ENCODE results near the gene ARG2.
"Not testable (repeated sequence)": the region's sequence is repeated elsewhere in the genome, so short reads cannot be mapped to it uniquely, and the experiment has no call there.

The ARG2 gene

DNA sequence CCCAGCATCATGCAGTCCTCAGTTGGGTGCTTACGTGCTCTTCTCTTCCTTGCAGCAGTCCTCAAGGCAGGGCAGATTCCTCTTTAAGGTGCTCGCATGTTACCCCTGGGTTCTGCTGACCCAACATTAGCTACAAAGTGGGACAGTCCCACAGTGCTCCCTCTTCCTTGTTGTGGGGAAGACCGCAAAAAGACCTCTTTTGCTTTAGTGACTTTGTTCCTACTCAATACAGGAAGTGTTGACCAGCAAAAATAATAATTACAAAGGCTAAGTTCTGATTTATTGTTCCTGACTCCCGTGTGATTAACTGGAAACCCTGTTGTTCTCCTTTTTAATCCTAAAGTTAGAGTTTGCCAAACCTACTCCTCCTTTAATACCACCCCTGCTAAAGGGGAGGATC lies 33.4 kb upstream of the ARG2 start:
- DNase-seq: peak; percentile 13 to 47

DNA sequence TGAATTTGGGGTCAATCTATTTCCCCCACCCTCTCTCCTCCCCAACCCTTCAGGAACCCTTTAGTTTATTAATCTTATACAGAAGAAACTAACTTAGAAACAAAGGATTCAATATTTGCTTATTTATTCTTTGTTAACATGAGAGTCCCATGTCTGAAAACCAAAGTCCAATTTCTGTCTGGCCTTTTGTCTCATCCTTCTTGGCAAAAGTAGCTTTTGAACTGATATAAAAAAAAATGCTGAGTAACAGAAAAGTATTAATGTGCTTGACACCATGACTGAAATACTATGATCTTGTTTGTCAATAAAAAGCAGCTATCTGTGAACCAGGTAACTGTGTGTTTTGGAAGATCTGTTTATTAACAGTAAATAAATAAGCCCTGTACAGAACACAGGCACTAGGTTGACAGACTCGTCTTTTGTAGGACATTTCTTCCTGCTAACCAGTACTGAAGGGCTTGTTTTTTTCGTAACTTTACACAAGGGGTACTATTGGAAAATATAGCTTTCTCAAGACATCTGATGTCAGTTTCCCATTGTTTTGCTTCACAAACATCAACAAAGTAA lies 30.4 kb upstream of the ARG2 start:
- DNase-seq: no peak

DNA sequence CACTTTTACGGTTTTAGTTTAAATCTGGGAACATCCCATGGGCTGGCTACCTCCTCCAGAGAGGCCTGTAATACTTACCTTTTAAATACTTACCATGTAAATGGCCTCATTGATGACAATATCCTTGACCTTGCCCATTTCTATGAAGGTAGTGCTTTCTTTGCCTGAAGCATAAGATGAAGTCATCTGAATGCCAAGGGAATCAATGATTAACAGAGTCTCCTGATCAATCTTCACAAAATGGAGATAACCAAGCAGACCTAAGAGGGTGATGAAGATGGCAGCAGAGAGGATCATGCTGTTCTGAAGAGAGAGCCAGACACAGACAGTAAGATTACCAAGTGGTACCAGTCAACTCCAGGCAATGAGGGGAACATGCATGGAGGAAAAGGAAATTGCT lies 26.1 kb upstream of the ARG2 start:
- not testable (repeated sequence) for DNase-seq

DNA sequence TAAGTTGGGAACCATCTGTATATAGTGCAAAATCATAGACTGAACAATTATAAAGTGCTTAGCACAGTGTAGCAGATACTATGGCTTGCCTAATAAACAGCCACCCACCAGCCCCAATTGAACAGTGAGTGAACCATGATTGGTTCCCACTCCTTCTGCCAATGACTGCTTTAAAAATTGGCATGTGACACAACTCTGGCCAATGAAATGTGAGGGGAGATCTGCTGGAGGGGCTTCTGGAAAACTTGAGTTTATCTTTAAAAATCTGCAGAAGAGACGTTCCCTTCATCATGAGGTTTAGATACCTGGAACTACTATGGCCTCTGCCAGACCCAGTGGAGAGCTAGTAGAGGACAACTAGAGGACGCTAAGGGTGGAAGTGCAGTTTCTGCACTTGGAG lies 24.3 kb upstream of the ARG2 start:
- no peak for DNase-seq

DNA sequence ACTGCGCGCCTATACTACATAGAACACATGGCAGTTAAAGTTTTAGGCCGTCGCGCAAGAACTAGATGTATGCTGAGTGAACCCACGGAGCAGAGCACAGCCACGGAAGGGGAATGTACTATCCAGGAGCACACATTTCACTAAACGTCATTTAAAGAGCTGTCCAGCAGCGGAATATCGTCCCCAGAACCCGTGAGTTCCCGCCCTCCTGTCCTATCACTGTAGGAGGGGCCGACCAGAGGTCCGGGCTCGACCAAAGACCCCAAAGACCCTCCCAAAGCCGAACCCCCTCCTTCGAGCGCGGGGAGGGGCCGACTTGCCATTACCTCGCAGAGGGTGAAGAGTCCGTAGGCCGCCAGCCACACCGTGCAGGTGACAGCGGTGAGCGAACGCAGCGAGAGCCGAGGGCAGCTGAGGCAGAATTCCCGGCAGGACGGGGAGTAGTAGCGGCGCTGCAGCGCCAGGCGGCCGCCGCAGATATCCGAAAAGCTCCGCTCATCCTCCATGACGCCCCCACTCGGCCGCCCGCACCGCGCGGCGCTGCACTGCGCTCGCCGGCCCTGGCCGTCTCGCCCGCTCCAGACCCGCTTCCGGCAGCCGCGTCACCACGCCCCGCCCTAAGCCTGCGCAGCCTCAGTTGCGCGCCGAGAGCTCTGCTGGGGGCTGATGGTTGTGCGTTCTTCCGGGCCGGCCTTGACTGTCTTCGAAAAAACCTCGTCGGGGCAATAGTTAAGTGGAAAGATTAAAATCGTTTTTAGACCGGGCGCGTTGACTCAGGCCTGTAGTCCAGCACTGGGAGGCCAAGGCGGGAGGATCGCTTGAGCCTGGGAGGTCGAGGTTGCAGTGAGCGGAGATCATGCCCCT lies 19.8 kb upstream of the ARG2 start, which contains the start of gene PIGH:
PIGH (minus strand) TSS at position 571 of the 864 bp plus-strand sequence; CDS start at position 506, 65 bp downstream.
- DNase-seq: peak; percentile 89

DNA sequence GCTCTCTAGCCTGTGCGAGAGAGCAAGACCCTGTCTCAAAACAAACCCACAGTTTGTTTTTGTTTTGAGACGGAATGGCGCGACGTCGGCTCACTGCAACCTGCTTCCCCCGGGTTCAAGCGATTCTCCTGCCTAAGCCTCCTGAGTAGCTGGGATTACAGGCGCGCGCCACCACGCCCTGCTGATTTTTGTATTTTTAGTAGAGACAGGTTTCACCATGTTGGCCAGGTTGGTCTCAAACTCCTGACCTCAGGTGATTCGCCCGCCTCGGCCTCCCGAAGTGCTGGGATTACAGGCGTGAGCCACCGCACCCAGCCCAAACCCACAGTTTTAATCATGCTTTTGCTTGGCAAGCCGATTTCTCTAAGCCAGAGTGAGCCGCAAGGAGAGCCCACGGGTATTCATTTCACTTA lies 19.2 kb upstream of the ARG2 start:
- not testable (repeated sequence) for DNase-seq

DNA sequence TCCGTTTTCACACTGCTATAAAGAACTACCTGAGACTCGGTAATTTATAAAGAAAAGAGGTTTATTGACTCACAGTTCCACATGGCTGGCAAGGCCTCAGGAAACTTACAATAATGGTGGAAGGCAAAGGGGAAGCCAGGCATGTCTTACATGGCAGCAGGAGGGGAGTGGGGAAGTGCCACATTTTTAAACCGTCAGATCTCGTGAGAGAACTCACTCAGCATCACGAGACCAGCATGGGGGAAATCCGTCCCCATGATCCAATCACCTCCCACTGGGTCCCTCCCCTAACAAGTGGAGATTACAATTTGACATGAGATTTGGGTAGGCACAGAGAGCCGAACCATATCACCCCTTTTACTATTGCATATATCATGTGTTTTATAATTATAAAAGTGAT lies 17.6 kb upstream of the ARG2 start:
- DNase-seq: peak in 1 of 2 donors; percentile 40

DNA sequence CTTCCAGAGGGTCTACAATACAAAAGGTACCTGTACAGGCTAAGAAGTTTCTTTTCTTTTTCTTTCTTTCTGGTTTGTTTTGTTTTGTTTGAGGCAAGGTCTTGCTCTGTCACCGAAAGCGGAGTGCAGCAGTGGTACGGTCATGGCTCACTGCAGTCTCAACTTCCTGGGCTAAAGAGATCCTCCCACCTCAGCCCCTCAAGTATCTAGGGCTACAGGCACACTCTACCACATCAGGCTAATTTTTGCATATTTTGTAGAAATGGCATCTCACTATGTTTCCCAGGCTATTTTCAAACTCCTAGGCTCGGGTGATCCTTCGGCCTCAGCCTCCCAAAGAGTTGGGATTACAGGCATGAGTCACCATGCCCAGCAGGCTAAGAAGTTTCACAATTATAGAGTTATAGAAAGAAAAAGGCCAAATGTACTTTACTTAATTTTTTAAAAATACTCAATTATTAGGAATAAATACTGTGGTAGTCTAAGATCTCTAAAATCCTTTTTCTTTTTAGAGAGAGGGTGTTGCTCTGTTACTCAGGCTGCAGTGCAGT lies 16.6 kb upstream of the ARG2 start:
- DNase-seq: no peak

DNA sequence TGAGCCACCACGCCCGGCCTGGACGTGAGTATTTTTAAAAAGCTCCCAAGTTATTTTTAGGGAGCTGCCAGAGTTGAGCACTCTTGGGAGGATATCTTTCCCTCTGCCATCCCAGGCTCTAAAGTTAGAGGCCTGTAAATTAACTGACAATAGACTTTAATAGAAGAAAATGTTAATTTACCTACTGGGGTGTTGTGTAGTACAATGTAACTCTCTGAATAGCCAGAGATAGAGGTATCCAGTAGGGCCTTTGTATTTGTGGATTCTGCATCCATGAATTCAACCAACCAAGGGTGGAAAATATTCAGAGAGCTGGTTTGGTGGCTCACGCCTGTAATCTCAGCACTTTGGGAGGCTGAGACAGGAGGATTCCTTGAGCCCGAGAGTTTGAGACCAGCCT lies 12.1 kb upstream of the ARG2 start:
- no peak for DNase-seq

DNA sequence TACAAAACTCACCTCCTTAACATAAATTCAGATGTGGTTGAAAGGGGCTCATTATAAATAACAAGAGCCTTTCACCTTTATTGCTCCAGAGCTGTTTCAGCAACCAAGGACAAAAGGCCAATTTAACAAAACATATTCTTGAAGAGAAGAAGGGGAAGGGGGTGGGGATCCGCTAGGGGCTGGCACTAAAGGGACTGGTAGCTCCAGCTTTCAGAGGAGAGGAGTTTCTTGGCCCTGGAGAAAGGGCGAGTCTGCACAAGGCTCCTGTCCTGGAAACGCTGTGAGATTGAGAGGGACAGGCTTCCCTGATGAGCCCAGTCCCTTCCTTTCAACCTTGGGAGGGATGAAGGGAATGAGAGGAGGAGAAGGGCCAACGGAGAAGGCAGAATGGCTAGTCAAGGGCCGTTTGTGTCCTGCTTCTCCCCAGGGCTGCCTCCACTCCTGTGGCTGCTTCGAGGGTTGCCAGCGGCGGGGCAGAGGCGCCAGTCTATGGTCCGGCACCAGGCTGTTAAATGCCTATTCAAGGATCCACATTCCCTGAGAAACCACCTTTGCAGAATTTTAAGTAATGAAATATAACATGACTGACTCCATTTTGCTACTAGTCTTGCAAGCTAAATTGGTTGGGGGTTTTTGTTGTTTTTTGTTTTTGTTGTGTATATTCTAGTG lies 9.9 kb upstream of the ARG2 start:
- no peak for DNase-seq

DNA sequence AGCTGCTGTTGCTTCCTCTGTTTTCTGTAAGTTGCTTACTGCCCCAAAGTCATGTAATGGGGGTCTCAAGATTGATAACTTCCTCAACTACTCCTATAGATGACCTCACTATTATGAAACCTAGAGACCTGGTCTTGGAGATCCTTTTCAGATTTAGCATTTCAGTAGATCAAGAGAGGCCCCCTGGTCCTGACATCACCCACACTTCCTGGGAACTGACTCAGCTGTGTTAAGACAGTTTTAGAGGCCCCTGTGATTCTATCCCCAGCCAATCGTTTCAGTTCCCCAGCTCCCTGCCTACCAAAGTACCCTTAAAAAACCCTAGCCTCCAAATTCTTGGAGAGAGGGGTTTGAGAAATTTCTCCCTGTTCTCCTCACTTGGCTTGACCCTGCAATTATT lies 9.2 kb upstream of the ARG2 start:
- DNase-seq: no peak

DNA sequence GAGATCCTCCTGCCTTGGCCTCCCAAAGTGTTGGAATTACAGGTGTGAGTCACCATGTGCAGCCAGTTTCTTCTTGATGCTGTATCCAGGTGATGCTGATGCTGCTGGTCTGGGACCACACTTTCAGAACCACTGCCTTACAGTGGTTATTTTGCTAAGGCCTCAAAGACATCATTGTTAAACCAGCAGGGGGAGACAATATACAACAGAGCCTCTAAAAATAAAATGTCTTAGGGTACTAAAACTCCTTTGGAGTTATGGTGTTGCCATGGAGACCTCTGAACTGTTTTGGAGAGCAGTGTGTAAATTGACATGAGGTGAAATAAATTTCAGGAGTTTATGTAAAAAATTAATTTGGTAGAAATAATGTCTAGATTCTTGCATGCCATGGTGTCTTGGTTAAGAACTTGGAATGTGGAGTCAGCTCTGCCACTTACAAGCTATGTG lies 1.1 kb upstream of the ARG2 start:
- peak; percentile 52 to 75 for DNase-seq

DNA sequence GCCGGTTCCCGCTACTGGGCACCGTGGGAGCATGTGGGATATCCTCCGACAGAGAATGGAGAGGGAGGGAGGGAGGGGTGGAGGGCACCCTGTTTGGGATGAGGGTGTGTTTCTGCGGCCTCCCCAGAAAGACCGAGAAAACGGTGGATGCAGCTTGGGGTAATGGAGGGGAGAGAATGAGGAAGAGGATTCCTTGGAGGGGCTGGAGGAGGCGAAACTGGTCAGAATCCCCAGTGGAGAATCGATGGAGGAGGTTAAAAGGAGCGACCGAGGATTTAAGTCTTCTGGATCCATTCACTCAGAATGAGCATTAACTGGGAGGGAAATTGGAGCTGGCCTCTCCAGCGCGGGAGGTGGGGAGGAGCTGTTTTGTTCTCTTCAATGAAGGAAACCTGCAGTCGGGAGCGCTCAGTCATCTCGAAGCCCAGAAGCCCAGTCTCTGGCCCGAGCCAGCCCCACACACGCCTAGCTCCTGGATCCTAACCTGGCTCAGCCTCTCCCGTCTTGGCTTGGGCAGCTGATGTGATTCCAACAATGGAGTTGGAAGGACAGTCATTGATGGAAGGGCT lies 581 bp downstream of the ARG2 start:
- no peak for DNase-seq

DNA sequence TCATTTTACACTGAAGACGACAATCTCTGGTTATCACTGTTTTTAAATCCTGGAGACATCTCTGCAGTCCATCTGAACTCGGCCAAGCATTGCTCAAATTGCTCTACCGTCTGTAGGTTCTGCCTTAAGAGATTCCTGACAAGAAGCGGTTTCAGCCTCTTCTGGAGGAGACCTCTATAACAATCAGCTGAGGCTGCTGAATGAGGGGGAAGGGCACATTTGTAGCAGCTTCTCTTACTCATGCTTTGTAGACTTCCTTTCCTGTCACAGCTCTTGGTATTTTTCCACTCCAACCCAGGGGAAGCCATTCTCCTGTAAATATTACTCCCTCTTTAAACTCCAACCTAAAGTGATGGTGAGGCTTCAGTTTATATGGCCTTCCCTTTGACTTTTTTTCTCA lies 3.0 kb downstream of the ARG2 start:
- DNase-seq: peak; percentile 49 to 66

DNA sequence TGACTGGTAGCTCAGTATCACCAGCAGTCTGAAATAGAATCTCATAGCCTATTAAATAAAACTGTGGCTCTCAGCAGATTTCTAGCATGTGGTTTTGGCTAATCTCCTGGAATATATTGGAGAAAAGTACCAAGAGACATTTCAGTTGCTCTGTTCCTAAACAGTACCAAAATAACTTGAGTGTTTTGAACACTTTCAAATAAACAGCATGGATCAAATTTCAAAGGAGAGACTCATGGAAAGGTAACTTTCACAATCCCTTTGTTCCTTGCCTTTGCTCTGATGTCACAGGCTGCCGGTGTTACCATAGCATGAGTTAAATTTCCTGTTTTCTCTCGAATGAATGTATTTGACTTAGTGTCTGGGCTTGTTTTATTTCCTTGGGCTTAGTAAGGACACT lies 3.4 kb downstream of the ARG2 start:
- DNase-seq: peak in 1 of 2 donors; percentile 11

DNA sequence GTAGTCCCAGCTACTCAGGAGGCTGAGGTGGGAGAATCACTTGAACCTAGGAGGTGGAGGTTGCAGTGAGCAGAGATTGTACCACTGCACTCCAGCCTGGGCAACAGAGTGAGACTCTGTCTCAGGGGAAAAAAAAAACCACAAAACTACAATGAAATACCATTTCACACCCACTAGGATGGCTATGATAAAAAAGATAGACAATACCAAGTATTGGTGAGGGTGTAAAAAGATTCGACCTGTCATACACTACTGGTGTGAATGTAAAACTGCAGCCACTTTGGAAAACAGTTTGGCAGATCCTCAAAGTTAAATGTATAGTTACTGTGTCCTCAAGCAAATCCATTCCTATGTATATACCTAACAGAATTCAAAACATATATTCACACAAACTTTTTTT lies 6.4 kb downstream of the ARG2 start:
- not testable (repeated sequence) for DNase-seq

DNA sequence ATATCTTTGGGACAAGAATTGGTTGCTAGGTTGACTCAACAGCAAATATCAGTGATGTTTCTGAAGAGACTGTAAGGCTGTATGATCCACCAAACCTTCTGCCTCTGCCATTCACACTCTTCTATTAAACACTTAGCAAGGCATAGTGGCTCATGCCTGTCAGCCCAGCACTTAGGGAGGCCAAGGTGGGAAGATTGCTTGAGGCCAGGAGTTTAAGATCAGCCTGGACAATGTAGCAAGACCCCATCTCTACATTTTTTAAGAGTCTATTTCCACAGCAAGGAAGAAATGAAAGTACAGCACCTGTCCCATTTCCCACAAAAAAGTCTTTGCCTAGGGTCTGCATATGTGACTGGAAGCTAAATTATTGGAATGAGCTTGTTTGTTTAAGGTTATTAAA lies 7.8 kb downstream of the ARG2 start:
- DNase-seq: no peak

DNA sequence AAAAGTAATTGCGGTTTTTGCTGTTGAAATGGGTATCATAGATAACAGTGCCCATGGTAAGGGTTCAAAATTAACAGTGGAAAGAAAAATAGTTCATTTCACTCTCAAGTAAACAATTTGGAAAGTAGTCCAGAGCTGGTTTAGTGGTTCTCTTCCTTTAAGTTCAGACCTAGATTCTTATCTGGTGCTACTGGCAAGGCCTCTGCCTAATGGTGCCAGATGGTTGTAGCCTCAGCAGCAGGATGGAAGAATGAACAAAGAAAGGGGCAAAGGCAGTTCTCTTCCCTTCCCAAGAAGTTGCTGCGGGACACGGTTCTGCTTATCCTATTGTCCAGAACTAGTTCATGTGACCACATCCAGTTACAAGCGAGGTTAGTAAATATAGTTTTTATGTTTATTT lies 10.5 kb downstream of the ARG2 start:
- no peak for DNase-seq

DNA sequence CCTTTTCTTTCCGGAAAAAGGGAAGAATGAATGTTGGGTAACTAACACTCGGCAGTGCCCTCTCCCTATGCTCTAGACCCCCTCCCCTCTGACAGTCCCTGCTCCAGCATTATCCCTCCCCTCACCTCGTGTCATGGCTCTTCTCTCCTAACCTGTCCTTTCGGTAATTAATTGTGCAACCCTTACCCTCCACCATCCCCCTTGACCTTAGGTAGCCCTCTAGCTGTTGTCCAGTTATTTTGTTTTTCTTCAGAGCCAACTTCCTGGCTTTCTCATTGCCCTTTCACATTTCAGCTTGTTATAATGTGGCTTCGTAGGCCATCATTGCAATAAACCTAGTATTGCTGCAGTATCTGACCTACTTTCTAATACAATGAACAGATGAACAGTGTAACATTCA lies 11.2 kb downstream of the ARG2 start:
- no peak for DNase-seq

DNA sequence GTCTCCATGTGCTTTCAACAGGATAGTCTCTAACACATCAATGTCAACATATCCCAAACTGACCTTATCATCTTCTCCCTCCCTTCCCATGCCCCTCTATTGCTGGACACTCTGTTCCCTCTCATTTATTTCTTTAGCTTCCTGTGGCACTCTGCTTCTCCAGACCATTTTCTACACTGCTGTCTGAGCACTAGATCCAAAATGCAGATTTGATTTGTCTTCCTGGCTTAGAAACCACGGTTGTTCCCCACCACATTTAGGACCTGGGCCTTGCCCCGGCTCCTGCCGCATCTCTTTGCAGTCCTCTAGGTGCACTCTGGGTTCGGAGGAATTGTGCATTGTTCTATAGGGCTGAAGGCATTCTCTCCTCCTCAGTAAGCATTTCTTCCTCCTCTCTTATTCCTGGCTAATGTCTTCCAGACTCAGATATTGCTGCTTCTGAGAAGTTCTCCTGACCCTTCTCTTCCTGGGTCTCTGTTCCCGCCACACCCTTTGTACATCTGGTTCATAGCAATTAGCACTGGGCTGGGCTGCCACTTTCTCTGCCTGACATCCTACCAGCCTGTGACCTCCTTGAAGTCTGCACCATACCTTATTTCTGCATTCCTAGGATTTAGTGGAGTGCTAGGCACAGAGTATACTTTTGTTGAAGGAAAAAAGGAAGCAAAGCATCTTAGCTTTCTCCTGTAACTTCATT lies 13.9 kb downstream of the ARG2 start:
- DNase-seq: no peak

DNA sequence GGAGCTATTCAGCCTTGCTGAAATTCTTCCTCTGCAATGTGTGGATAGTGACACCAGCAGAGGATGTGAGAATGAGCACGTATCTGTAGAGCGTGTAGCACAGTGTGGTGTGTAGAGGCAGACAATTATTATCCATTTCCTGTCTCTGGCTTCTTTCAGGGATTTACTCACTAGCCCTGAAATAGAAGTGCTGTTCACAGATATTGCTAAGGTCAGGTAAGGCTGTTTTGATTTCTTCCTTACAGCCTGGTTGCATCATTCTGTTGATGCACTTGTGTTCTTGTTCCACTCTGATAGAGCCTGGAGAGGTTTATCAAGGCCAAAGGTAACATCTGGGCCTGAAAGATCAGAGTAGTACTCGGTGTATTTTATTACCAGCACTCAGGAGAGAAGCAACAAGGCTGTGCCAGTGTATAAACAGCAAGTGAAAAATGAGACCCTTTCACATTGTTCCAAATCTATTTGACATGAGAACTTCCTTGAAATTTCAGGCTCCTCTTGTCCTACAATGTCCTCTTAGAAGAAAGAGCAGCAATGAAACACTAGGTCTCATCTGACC lies 16.7 kb downstream of the ARG2 start:
- no peak for DNase-seq

DNA sequence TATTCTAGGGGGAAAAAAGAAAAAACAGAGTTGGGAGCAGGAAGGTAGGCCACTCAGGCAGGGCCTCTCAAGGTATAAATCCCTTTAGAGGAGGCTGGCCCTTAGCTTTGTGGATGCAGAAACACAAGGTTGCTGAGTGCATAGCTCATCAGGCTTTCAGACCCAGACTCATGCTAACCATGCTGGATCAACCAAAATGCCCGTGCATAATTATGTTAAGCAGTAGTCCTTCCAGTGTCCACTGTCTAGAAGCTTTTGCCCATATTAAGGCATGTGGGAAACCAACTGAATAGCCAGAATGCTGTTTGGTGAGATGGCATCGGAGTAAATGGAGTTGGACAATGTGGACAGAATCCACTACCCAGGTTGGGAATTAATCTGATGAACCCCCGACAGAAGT lies 18.9 kb downstream of the ARG2 start:
- DNase-seq: no peak
